ENCODE data around the gene STRBP.

DNA sequence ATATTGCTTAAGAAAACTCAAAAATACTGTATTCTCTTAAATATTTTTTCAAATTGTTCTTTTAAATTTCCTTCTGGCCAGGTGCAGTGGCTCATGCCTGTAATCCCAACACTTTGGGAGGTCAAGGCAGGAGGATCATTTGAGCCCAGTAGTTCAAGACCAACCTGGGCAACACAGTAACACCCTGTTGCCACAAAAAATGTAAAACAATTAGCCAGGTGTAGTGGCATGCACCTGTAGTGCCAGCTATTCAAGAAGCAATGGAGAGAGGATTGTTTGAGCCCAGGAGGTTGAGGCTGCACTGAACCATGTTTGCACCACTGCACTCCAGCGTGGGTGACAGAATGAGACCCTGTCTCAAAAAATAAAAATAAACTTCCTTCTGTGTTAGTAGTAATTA, 94.3 kb downstream of the STRBP start:
- TF ChIP-seq, protein P1, sequence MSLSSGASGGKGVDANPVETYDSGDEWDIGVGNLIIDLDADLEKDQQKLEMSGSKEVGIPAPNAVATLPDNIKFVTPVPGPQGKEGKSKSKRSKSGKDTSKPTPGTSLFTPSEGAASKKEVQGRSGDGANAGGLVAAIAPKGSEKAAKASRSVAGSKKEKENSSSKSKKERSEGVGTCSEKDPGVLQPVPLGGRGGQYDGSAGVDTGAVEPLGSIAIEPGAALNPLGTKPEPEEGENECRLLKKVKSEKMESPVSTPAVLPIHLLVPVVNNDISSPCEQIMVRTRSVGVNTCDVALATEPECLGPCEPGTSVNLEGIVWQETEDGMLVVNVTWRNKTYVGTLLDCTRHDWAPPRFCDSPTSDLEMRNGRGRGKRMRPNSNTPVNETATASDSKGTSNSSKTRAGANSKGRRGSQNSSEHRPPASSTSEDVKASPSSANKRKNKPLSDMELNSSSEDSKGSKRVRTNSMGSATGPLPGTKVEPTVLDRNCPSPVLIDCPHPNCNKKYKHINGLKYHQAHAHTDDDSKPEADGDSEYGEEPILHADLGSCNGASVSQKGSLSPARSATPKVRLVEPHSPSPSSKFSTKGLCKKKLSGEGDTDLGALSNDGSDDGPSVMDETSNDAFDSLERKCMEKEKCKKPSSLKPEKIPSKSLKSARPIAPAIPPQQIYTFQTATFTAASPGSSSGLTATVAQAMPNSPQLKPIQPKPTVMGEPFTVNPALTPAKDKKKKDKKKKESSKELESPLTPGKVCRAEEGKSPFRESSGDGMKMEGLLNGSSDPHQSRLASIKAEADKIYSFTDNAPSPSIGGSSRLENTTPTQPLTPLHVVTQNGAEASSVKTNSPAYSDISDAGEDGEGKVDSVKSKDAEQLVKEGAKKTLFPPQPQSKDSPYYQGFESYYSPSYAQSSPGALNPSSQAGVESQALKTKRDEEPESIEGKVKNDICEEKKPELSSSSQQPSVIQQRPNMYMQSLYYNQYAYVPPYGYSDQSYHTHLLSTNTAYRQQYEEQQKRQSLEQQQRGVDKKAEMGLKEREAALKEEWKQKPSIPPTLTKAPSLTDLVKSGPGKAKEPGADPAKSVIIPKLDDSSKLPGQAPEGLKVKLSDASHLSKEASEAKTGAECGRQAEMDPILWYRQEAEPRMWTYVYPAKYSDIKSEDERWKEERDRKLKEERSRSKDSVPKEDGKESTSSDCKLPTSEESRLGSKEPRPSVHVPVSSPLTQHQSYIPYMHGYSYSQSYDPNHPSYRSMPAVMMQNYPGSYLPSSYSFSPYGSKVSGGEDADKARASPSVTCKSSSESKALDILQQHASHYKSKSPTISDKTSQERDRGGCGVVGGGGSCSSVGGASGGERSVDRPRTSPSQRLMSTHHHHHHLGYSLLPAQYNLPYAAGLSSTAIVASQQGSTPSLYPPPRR (CRISPR knock-in tag; IDR thresholded peaks at IDR 0.05; ENCODE audit: borderline replicate concordance): no peak
- TF ChIP-seq ZNF41 (CRISPR knock-in tag; conservative IDR thresholded peaks at IDR 0.05): no peak
- TF ChIP-seq CBX2 (IDR thresholded peaks at IDR 0.05; ENCODE audit: insufficient read depth, low read length, poor library complexity, severe bottlenecking): no peak
- TF ChIP-seq POLR2A (conservative IDR thresholded peaks at IDR 0.05): no peak
- TF ChIP-seq, protein P2, sequence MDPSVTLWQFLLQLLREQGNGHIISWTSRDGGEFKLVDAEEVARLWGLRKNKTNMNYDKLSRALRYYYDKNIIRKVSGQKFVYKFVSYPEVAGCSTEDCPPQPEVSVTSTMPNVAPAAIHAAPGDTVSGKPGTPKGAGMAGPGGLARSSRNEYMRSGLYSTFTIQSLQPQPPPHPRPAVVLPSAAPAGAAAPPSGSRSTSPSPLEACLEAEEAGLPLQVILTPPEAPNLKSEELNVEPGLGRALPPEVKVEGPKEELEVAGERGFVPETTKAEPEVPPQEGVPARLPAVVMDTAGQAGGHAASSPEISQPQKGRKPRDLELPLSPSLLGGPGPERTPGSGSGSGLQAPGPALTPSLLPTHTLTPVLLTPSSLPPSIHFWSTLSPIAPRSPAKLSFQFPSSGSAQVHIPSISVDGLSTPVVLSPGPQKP (CRISPR knock-in tag; IDR thresholded peaks at IDR 0.05): no peak
- no peak for TF ChIP-seq NCOR1 (IDR thresholded peaks at IDR 0.05)

Data from K562 (cell line).